GM12878 (cell line): ENCODE measurements around the gene DNAJC27. TPM values are rescaled to one million over a fixed set of nuclear protein-coding genes. Genes with fewer than 3 reads are reported as not detected.
A peak's percentile ranks its signal among the peaks of the same experiment; 100 is the strongest.

Source experiments
- GABPA ChIP-seq: IDR thresholded peaks from 2 replicates; pipeline ENCODE4 v1.6.1; 2014; ENCODE audit warnings: antibody characterized with exemption, low read depth, mild to moderate bottlenecking, inconsistent platforms
- KDM1A ChIP-seq: fragments of 200-600 bp; sonication (generic); IDR thresholded peaks from 2 replicates; pipeline ENCODE4 v1.6.1; 2016; ENCODE audit warnings: borderline replicate concordance
- MTA3 ChIP-seq: IDR thresholded peaks from 2 replicates; pipeline ENCODE4 v1.6.1; 2012; ENCODE audit warnings: low read length, inconsistent platforms, borderline replicate concordance
- NR2C2 ChIP-seq: IDR thresholded peaks from 2 replicates; pipeline ENCODE4 v1.6.1; 2011; ENCODE audit warnings: borderline replicate concordance, low read depth; ENCODE audit not compliant: control insufficient read depth, insufficient read length
- RFX5 ChIP-seq: IDR thresholded peaks from 2 replicates; pipeline ENCODE4 v1.6.1; 2011; ENCODE audit warnings: low read depth, low read length, improper control_type of control experiment
- SIN3A ChIP-seq: IDR thresholded peaks from 2 replicates; pipeline ENCODE4 v1.6.1; 2012; ENCODE audit warnings: low read depth, low read length, improper control_type of control experiment
- TCF12 ChIP-seq: IDR thresholded peaks from 2 replicates; pipeline ENCODE4 v1.6.1; 2011; ENCODE audit warnings: low read depth, mild to moderate bottlenecking, low read length
- ZNF24 ChIP-seq: fragments of 450-650 bp; IDR thresholded peaks from 2 replicates; pipeline ENCODE4 v1.6.1; 2017; ENCODE audit warnings: antibody characterized with exemption, mild to moderate bottlenecking
- ZNF274 ChIP-seq: IDR thresholded peaks from one replicate; pipeline ENCODE4 v1.8.0; 2011; ENCODE audit not compliant: insufficient read length, insufficient read depth
- polyA plus RNA-seq, 11 experiments: library from polyadenylated mRNA; depleted of rRNA in 4 of 11; unstranded in 6 of 11; stranded (reverse) in 5 of 11; fragments of >200 nt; fragmentation: Nextera tagmentation in 4 of 11; fragmentation: Illumina TruSeq in 1 of 11; extraction: Ambion mirVana in 4 of 11; extraction: Trizol in 1 of 11; gene quantifications; 1 replicate in 1 of 11; 2 replicates in 10 of 11; pipeline versions ENCODE4 v1.2.1 to v1.2.3, GENCODE V29; 2011 to 2016; ENCODE audit warnings: inconsistent platforms in 2 of 11, missing spikeins in 2 of 11, low read depth in 1 of 11
- total RNA-seq, 4 experiments: library from RNA; depleted of rRNA in 3 of 4; stranded (reverse); fragments of >200 nt in 3 of 4; fragmentation: Illumina TruSeq in 1 of 4; extraction: Trizol in 1 of 4; gene quantifications; 2 replicates each; pipeline versions ENCODE4 v1.2.1 to v1.2.3, GENCODE V29; 2013 to 2021
- TF ChIP-seq, protein P1 (sequence below): fragments of 450-650 bp; IDR thresholded peaks from 2 replicates; pipeline ENCODE4 v1.6.1; 2017; ENCODE audit warnings: low read depth, mild to moderate bottlenecking, moderate library complexity
- TF ChIP-seq, protein P2 (sequence below): fragments of 450-650 bp; IDR thresholded peaks from 2 replicates; pipeline ENCODE4 v1.6.1; 2016; ENCODE audit warnings: mild to moderate bottlenecking, moderate library complexity, borderline replicate concordance
- TF ChIP-seq, protein P3 (sequence below): fragments of 450-650 bp; IDR thresholded peaks from 2 replicates; pipeline ENCODE4 v1.6.1; 2017; ENCODE audit warnings: antibody characterized with exemption, mild to moderate bottlenecking, moderate library complexity
- TF ChIP-seq, protein P4 (sequence below): fragments of 450-650 bp; IDR thresholded peaks from 2 replicates; pipeline ENCODE4 v1.6.1; 2016; ENCODE audit warnings: mild to moderate bottlenecking

The DNAJC27 gene
- total and polyA plus RNA-seq, 10 of the 15 experiments (the other 5 are each of a cell fraction or from before 2014, with no cell fraction given), result 0.95 to 9.6 (median 3.7) TPM

DNA sequence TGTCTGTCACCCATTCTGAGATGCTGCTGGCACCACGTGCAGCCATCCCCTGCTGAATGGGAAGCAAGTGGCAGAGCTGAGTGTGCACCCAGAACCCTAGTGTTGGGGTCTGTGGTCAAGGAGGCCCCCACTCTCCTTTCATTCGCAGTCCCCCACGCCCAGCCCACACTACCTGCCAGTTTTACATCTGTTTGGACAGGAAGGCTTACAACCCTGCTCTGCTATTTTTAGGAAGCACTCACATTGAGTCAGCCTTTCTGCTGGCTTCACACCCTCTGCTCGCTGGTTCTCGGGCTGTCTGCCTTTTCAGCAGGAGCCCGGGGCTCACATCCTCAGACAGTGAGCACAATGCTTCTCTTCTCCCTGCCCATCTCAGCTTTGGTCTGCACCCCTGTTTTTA, 41.0 kb downstream of the DNAJC27 start (continued):
- TF ChIP-seq MTA3 (0 out of 2 replicates have a peak, but pooled peaks have one; percentile 42), KDM1A (no peak), SIN3A (no peak), ZNF24 (no peak), TCF12 (no peak), RFX5 (no peak), ZNF274 (no peak), NR2C2 (no peak), GABPA (no peak)
- TF ChIP-seq, protein P1, sequence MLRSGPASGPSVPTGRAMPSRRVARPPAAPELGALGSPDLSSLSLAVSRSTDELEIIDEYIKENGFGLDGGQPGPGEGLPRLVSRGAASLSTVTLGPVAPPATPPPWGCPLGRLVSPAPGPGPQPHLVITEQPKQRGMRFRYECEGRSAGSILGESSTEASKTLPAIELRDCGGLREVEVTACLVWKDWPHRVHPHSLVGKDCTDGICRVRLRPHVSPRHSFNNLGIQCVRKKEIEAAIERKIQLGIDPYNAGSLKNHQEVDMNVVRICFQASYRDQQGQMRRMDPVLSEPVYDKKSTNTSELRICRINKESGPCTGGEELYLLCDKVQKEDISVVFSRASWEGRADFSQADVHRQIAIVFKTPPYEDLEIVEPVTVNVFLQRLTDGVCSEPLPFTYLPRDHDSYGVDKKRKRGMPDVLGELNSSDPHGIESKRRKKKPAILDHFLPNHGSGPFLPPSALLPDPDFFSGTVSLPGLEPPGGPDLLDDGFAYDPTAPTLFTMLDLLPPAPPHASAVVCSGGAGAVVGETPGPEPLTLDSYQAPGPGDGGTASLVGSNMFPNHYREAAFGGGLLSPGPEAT, result no peak
- TF ChIP-seq, protein P2, sequence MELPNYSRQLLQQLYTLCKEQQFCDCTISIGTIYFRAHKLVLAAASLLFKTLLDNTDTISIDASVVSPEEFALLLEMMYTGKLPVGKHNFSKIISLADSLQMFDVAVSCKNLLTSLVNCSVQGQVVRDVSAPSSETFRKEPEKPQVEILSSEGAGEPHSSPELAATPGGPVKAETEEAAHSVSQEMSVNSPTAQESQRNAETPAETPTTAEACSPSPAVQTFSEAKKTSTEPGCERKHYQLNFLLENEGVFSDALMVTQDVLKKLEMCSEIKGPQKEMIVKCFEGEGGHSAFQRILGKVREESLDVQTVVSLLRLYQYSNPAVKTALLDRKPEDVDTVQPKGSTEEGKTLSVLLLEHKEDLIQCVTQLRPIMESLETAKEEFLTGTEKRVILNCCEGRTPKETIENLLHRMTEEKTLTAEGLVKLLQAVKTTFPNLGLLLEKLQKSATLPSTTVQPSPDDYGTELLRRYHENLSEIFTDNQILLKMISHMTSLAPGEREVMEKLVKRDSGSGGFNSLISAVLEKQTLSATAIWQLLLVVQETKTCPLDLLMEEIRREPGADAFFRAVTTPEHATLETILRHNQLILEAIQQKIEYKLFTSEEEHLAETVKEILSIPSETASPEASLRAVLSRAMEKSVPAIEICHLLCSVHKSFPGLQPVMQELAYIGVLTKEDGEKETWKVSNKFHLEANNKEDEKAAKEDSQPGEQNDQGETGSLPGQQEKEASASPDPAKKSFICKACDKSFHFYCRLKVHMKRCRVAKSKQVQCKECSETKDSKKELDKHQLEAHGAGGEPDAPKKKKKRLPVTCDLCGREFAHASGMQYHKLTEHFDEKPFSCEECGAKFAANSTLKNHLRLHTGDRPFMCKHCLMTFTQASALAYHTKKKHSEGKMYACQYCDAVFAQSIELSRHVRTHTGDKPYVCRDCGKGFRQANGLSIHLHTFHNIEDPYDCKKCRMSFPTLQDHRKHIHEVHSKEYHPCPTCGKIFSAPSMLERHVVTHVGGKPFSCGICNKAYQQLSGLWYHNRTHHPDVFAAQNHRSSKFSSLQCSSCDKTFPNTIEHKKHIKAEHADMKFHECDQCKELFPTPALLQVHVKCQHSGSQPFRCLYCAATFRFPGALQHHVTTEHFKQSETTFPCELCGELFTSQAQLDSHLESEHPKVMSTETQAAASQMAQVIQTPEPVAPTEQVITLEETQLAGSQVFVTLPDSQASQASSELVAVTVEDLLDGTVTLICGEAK, result no peak
- TF ChIP-seq, protein P3, sequence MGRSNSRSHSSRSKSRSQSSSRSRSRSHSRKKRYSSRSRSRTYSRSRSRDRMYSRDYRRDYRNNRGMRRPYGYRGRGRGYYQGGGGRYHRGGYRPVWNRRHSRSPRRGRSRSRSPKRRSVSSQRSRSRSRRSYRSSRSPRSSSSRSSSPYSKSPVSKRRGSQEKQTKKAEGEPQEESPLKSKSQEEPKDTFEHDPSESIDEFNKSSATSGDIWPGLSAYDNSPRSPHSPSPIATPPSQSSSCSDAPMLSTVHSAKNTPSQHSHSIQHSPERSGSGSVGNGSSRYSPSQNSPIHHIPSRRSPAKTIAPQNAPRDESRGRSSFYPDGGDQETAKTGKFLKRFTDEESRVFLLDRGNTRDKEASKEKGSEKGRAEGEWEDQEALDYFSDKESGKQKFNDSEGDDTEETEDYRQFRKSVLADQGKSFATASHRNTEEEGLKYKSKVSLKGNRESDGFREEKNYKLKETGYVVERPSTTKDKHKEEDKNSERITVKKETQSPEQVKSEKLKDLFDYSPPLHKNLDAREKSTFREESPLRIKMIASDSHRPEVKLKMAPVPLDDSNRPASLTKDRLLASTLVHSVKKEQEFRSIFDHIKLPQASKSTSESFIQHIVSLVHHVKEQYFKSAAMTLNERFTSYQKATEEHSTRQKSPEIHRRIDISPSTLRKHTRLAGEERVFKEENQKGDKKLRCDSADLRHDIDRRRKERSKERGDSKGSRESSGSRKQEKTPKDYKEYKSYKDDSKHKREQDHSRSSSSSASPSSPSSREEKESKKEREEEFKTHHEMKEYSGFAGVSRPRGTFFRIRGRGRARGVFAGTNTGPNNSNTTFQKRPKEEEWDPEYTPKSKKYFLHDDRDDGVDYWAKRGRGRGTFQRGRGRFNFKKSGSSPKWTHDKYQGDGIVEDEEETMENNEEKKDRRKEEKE, result no peak
- TF ChIP-seq, protein P4, sequence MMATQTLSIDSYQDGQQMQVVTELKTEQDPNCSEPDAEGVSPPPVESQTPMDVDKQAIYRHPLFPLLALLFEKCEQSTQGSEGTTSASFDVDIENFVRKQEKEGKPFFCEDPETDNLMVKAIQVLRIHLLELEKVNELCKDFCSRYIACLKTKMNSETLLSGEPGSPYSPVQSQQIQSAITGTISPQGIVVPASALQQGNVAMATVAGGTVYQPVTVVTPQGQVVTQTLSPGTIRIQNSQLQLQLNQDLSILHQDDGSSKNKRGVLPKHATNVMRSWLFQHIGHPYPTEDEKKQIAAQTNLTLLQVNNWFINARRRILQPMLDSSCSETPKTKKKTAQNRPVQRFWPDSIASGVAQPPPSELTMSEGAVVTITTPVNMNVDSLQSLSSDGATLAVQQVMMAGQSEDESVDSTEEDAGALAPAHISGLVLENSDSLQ, result no peak
